Liver (tissue), 3 donors: ENCODE results near the gene KCNQ5.

Source experiments
- CTCF ChIP-seq: fragments of 150-350 bp; IDR thresholded peaks from 2 replicates; pipeline ENCODE4 v1.5.1; 2017; ENCODE audit warnings: improper control_type of control experiment, low read depth, low read length; ENCODE audit not compliant: missing input control
- EGR1 ChIP-seq, 2 donors: IDR thresholded peaks; 2 replicates each; pipeline ENCODE4 v1.6.1; 2016 to 2018; ENCODE audit warnings: antibody characterized with exemption in 2 of 2, low read depth in 2 of 2
- GABPA ChIP-seq, 2 donors: IDR thresholded peaks in 1 of 2; conservative IDR thresholded peaks in 1 of 2; 2 replicates each; pipeline ENCODE4 v1.6.1; 2016; ENCODE audit warnings: antibody characterized with exemption in 2 of 2, mild to moderate bottlenecking in 1 of 2, moderate library complexity in 1 of 2
- HNF4G ChIP-seq: IDR thresholded peaks from 2 replicates; pipeline ENCODE4 v1.6.1; 2016; ENCODE audit warnings: antibody characterized with exemption
- RAD21 ChIP-seq, 2 donors: IDR thresholded peaks; 2 replicates each; pipeline ENCODE4 v1.6.1; 2016; ENCODE audit warnings: antibody characterized with exemption in 2 of 2, mild to moderate bottlenecking in 2 of 2
- REST ChIP-seq: IDR thresholded peaks from 2 replicates; pipeline ENCODE4 v1.6.1; 2016; ENCODE audit warnings: antibody characterized with exemption, mild to moderate bottlenecking
- SP1 ChIP-seq: IDR thresholded peaks from 2 replicates; pipeline ENCODE4 v1.6.1; 2018; ENCODE audit warnings: antibody characterized with exemption, mild to moderate bottlenecking
- TAF1 ChIP-seq: conservative IDR thresholded peaks from 2 replicates; pipeline ENCODE4 v1.6.1; 2016; ENCODE audit warnings: antibody characterized with exemption, mild to moderate bottlenecking
- YY1 ChIP-seq: IDR thresholded peaks from 2 replicates; pipeline ENCODE4 v1.6.1; 2016; ENCODE audit warnings: antibody characterized with exemption, mild to moderate bottlenecking
- ZBTB33 ChIP-seq: IDR thresholded peaks from 2 replicates; pipeline ENCODE4 v1.6.1; 2016; ENCODE audit warnings: antibody characterized with exemption
- TF ChIP-seq, protein P1 (sequence below): IDR thresholded peaks from 2 replicates; pipeline ENCODE4 v1.6.1; 2016; ENCODE audit warnings: antibody characterized with exemption
- donor health status: healthy.
- donor health status: healthy.

DNA sequence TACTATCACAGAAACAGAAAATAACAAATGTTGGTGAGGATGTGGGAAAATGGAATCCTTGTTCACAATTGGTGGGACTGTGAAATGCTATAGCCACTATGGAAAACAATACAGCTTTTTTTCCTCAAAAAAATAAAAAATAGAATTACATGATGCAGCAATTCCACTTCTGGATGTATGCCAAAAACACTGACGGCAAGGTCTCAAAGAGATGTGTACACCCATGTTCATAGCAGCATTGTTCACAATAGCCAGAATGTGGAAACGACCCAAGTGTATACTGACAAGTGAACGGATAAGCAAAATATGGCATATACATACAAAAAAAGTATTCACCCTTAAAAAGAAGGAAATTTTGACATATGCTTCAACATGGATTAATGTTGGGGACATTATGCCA, 390.1 kb downstream of the KCNQ5 start:
- no peak for TF ChIP-seq CTCF
- TF ChIP-seq SP1: no peak
- TF ChIP-seq, protein P1, sequence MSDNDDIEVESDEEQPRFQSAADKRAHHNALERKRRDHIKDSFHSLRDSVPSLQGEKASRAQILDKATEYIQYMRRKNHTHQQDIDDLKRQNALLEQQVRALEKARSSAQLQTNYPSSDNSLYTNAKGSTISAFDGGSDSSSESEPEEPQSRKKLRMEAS: no peak
- TF ChIP-seq REST: no peak
- no peak for TF ChIP-seq RAD21 (IDR thresholded peaks at IDR 0.05)
- TF ChIP-seq YY1: no peak
- no peak for TF ChIP-seq EGR1 (IDR thresholded peaks at IDR 0.05; ENCODE audit: low read depth in 2 of 2)
- TF ChIP-seq ZBTB33: no peak
- TF ChIP-seq GABPA (IDR thresholded peaks at IDR 0.05 in 1 of 2, conservative IDR thresholded peaks at IDR 0.05 in 1 of 2): no peak
- TF ChIP-seq TAF1: no peak
- TF ChIP-seq HNF4G: no peak
